Measurements from ENCODE around the gene CDCP2.

DNA sequence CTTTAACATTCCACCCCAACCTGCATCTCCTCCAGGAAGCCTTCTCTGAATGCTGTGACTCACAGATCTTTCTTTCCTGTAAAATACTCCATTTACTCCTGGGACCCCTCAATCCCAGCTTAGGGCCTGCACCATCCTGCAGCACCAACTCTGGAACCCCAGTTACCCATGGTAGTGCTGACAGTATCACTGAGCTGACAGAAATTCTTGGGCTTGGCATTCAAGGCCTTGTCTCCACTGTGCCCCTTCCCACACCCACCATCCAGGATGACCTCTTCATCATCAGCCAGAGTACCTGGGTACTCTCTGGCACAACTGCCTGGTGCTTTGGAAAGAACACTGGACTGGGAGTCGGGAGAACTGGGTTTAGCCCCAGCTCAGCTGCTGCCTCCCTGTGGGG, 38.7 kb upstream of the CDCP2 start:
- TF ChIP-seq, protein P1, sequence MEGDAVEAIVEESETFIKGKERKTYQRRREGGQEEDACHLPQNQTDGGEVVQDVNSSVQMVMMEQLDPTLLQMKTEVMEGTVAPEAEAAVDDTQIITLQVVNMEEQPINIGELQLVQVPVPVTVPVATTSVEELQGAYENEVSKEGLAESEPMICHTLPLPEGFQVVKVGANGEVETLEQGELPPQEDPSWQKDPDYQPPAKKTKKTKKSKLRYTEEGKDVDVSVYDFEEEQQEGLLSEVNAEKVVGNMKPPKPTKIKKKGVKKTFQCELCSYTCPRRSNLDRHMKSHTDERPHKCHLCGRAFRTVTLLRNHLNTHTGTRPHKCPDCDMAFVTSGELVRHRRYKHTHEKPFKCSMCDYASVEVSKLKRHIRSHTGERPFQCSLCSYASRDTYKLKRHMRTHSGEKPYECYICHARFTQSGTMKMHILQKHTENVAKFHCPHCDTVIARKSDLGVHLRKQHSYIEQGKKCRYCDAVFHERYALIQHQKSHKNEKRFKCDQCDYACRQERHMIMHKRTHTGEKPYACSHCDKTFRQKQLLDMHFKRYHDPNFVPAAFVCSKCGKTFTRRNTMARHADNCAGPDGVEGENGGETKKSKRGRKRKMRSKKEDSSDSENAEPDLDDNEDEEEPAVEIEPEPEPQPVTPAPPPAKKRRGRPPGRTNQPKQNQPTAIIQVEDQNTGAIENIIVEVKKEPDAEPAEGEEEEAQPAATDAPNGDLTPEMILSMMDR (IDR thresholded peaks at IDR 0.05): no peak
- no peak for TF ChIP-seq POLR2A (IDR thresholded peaks at IDR 0.05)
